Stimulated activated CD8-positive, alpha-beta memory T cell treated with anti-CD3 and anti-CD28 coated beads, Interleukin-12 subunit alpha, Interleukin-12 subunit beta, amount 100 ng/mL, for 24 hours (primary cell): Measurements from ENCODE around the gene ARHGEF19.
"Not testable (repeated sequence)": the region's sequence is repeated elsewhere in the genome, so short reads cannot be mapped to it uniquely, and the experiment has no call there.

Experiments used
- DNase-seq: peaks from one replicate; pipeline ENCODE4 v3.0.0-alpha.2; 2020; ENCODE audit errors: extremely low read depth

Gene ARHGEF19

GRCh38 chr1:16166117-16166516 lies 46.3 kb downstream of the ARHGEF19 start:
- no peak for DNase-seq

- DNase-seq: no peak
Observed at GRCh38 chr1:16165548-16165947, 46.9 kb downstream of the ARHGEF19 start.

GRCh38 chr1:16165073-16165364 lies 47.4 kb downstream of the ARHGEF19 start:
- DNase-seq: no peak

- no peak for DNase-seq
Observed at GRCh38 chr1:16164213-16165072, 48.0 kb downstream of the ARHGEF19 start.

GRCh38 chr1:16163608-16164212 lies 48.7 kb downstream of the ARHGEF19 start:
- not testable (repeated sequence) for DNase-seq

GRCh38 chr1:16162163-16162822 lies 50.2 kb downstream of the ARHGEF19 start:
- DNase-seq: no peak

GRCh38 chr1:16161717-16162116 lies 50.7 kb downstream of the ARHGEF19 start:
- no peak for DNase-seq

GRCh38 chr1:16158993-16159831 lies 53.2 kb downstream of the ARHGEF19 start:
- no peak for DNase-seq

- DNase-seq: no peak
Observed at GRCh38 chr1:16158025-16158424, 54.4 kb downstream of the ARHGEF19 start.

GRCh38 chr1:16156848-16157495 lies 55.5 kb downstream of the ARHGEF19 start:
- no peak for DNase-seq

- no peak for DNase-seq
Observed at GRCh38 chr1:16155537-16156410, 56.7 kb downstream of the ARHGEF19 start, which contains the start of gene EPHA2. Gene EPHA2 (minus strand): TSS chr1:16156069. CDS start chr1:16155932, 137 bp downstream.

GRCh38 chr1:16153999-16154673 lies 58.3 kb downstream of the ARHGEF19 start:
- DNase-seq: no peak

GRCh38 chr1:16153096-16153998 lies 59.1 kb downstream of the ARHGEF19 start:
- no peak for DNase-seq

GRCh38 chr1:16152481-16153087 lies 59.9 kb downstream of the ARHGEF19 start:
- DNase-seq: no peak

- no peak for DNase-seq
Observed at GRCh38 chr1:16151995-16152384, 60.5 kb downstream of the ARHGEF19 start.

- DNase-seq: no peak
Observed at GRCh38 chr1:16151196-16151994, 61.1 kb downstream of the ARHGEF19 start.

GRCh38 chr1:16150508-16150907 lies 61.9 kb downstream of the ARHGEF19 start:
- DNase-seq: no peak
